GM06990 (cell line): ENCODE results near the gene LYPD5.

Source experiments
- DNase-seq: peaks from one replicate; pipeline ENCODE4 v3.0.0-alpha.2; 2011; ENCODE audit not compliant: insufficient read length; ENCODE audit errors: extremely low read depth
- H3K27me3 ChIP-seq: replicated peaks from 2 replicates; pipeline ENCODE4 v1.6.0; 2011; ENCODE audit warnings: low read length; ENCODE audit not compliant: control insufficient read depth, insufficient read depth
- H3K36me3 ChIP-seq: 2 replicates; pipeline ENCODE4 v1.5.1; 2011; ENCODE audit warnings: low read length; ENCODE audit not compliant: control insufficient read depth, insufficient read depth
- H3K4me3 ChIP-seq: replicated peaks from 2 replicates; pipeline ENCODE4 v1.5.1; 2011; ENCODE audit warnings: low read depth, mild to moderate bottlenecking, control low read depth, low read length
- TF ChIP-seq, protein P1 (sequence below): IDR thresholded peaks from 2 replicates; pipeline ENCODE4 v1.5.1; 2011; ENCODE audit warnings: low read length, control low read depth, mild to moderate bottlenecking, inconsistent platforms; ENCODE audit not compliant: insufficient read depth, poor library complexity, severe bottlenecking

LYPD5 gene

DNA sequence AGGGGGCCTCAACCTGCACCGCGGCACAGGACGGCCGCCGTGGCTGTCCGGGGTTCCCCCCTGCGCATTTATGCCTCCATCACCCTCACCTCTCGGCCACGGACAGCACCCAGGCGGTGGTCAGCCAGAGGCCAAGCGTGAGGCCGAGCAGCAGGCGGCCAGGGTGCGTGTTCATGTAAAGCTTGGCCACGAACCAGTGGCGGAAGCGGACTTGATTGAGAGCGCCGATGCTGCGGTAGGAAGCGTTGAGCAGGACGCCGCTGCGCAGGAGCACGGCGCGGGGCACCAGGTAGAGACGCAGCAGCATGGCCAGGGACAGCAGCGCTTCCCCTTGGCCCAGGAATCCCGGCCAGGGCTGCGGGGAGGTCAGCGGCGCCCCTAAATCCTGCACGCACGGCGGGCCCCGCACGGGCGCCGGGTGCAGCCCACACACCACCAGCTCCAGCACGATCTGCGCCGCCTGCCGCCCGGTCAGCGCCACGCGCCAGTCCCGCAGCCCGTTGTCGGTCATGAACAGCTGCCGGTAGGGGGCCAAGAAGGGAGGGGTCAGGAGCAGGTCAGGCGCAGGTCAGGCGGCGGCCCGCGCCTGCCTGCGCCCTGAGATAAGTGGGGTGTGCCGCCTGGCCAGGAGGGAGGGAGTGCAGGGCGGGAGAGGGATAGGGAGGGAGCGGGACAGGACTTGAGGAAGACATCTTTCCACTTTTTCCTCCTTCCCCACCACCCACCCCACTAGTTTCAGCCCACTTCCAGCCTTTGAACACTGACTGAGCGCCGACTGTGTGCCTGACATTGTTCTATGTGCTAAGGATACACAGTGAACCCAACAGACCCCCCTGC lies 27.9 kb downstream of the LYPD5 start:
- H3K36me3 ChIP-seq, result peaks cover 28% of the 10 kb centered on the region
- no peak for DNase-seq
- TF ChIP-seq, protein P1, sequence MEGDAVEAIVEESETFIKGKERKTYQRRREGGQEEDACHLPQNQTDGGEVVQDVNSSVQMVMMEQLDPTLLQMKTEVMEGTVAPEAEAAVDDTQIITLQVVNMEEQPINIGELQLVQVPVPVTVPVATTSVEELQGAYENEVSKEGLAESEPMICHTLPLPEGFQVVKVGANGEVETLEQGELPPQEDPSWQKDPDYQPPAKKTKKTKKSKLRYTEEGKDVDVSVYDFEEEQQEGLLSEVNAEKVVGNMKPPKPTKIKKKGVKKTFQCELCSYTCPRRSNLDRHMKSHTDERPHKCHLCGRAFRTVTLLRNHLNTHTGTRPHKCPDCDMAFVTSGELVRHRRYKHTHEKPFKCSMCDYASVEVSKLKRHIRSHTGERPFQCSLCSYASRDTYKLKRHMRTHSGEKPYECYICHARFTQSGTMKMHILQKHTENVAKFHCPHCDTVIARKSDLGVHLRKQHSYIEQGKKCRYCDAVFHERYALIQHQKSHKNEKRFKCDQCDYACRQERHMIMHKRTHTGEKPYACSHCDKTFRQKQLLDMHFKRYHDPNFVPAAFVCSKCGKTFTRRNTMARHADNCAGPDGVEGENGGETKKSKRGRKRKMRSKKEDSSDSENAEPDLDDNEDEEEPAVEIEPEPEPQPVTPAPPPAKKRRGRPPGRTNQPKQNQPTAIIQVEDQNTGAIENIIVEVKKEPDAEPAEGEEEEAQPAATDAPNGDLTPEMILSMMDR, result no peak
- no peaks in the 10 kb centered on the region for H3K27me3 ChIP-seq
- no peak overlapping the region for H3K4me3 ChIP-seq

DNA sequence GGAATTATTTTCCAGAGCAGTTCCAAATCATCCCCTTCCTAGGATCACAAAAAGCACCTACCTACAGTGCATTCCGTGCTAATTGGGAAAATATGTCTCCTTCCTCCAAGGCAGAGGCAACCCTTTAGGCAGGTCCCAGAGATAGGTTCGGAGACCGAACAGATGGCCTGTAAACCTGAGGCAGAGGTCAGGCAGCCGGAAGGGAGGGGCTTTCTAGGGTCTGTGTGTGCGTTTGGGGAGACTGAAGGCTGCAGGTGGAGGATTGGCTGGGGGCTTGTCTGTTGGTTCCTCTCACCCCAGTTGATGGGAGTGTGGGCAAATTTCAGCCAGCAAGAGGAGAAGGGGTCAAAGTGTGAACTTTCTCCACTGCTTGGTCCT lies 28.5 kb downstream of the LYPD5 start:
- Histone ChIP-seq H3K27me3 (no peaks in the 10 kb centered on the region), H3K36me3 (peaks cover 34% of the 10 kb centered on the region), H3K4me3 (no peak overlapping the region)
- TF ChIP-seq, protein P1, result no peak
- no peak for DNase-seq

DNA sequence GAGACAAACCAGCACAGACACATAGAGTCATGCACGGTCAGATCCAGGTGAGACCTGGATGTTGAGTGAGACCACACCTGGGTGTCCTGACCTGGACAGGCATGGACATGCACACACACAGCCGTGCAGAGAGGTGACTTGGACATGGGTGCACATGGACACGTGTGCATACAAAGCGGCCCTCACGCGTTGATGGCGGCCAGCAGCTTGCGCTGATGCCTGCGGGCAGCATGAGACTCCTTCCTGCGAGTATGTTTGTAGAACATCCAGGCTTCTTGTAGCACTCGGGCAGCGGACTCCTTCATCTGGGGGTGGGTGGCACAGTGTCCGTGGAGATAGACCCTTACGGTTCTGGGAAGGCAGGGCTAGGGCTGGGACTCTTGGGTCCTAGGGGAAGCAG lies 33.0 kb downstream of the LYPD5 start:
- Histone ChIP-seq H3K4me3 (no peak overlapping the region), H3K36me3 (peaks cover 50% of the 10 kb centered on the region), H3K27me3 (no peaks in the 10 kb centered on the region)
- TF ChIP-seq, protein P1, result no peak
- DNase-seq, result no peak

DNA sequence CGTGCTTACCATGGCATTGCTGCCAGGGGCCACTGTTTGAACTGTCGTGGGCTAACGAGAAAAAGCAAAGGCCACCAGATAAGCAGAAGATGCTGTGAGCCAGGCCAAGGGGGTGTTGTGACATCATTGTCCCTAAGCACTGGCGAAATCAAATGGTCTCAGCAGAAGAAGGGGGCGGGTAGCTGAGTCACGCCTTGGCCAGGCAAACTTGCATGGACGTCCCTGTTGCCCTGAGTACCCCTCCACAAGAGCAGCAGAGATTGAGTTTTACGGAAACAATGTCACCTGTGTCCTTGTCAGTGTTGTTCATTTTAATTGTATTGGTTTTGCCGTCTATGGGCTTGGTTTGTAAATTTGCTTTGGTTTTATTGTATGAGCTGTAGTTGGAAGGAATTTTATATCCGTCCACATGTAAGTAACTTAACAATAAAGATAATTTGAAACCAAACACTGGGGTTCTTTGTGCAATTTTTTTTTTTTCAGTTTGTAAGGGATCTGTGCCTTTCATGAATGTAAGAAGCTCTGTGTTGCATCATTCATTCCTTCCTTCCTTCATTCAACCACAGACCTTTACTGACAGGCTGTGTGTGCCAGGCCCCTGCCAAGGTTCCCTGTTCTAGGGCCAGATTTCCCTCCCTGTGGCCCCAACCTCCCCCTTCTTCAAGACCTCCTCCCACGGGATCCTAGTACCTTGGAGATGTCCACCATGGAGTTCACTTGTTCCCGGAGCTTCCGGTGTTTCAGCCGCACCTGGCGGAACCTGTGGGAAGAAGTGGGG lies 33.8 kb downstream of the LYPD5 start:
- no peaks in the 10 kb centered on the region for H3K27me3 ChIP-seq
- TF ChIP-seq, protein P1, result no peak
- no peak for DNase-seq
- H3K4me3 ChIP-seq, result no peak overlapping the region
- H3K36me3 ChIP-seq, result peaks cover 45% of the 10 kb centered on the region

DNA sequence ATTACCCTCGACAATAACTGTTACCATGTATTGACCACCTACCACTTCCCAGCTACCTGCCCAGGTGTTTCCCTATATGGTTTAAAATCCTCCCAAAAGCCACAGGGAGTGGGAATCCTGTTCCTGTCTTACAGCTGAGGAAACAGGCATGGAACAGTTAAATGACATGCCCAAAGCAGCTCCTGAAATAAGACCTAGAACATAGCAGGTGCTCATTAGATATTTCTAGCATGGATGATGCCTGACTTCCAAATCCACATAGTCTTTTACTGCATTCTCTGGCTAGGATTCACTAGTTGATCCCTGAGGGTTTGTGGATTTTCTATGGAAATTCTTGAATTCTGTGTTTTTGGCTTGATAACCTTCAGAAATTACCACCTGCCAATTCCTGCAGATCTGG lies 34.4 kb downstream of the LYPD5 start:
- TF ChIP-seq, protein P1, result no peak
- Histone ChIP-seq H3K27me3 (no peaks in the 10 kb centered on the region), H3K36me3 (peaks cover 43% of the 10 kb centered on the region), H3K4me3 (no peak overlapping the region)
- DNase-seq, result no peak
